Suprapubic skin (tissue), 4 donors: ENCODE measurements around the gene COPS3.

Source experiments
- EP300 ChIP-seq: sonication (generic); formaldehyde crosslinking; IDR thresholded peaks from one replicate; pipeline ENCODE4 v1.6.1; 2017; ENCODE audit warnings: antibody characterized with exemption
- POLR2A ChIP-seq, 2 donors: fragments of 450-650 bp; IDR thresholded peaks; one replicate each; pipeline ENCODE4 v1.6.1; 2017; ENCODE audit warnings: antibody characterized with exemption in 2 of 2, mild to moderate bottlenecking in 2 of 2, moderate library complexity in 2 of 2
- POLR2AphosphoS5 ChIP-seq, 3 donors: sonication (generic); formaldehyde crosslinking; IDR thresholded peaks; one replicate each; pipeline ENCODE4 v1.6.1; 2017; ENCODE audit warnings: antibody characterized with exemption in 3 of 3
- TF ChIP-seq, protein P1 (sequence below), 2 donors: fragments of 200-600 bp in 1 of 2; fragments of 450-650 bp in 1 of 2; sonication (generic) in 1 of 2; IDR thresholded peaks; one replicate each; pipeline ENCODE4 v1.5.1; 2016 to 2019; ENCODE audit warnings: antibody characterized with exemption in 2 of 2, mild to moderate bottlenecking in 1 of 2, moderate library complexity in 1 of 2

GRCh38 chr17:17252149-17252661, 28.8 kb downstream of the COPS3 start:
- TF ChIP-seq, protein P1, sequence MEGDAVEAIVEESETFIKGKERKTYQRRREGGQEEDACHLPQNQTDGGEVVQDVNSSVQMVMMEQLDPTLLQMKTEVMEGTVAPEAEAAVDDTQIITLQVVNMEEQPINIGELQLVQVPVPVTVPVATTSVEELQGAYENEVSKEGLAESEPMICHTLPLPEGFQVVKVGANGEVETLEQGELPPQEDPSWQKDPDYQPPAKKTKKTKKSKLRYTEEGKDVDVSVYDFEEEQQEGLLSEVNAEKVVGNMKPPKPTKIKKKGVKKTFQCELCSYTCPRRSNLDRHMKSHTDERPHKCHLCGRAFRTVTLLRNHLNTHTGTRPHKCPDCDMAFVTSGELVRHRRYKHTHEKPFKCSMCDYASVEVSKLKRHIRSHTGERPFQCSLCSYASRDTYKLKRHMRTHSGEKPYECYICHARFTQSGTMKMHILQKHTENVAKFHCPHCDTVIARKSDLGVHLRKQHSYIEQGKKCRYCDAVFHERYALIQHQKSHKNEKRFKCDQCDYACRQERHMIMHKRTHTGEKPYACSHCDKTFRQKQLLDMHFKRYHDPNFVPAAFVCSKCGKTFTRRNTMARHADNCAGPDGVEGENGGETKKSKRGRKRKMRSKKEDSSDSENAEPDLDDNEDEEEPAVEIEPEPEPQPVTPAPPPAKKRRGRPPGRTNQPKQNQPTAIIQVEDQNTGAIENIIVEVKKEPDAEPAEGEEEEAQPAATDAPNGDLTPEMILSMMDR (IDR thresholded peaks at IDR 0.05): no peak
- TF ChIP-seq POLR2AphosphoS5 (IDR thresholded peaks at IDR 0.05) (no peak), EP300 (no peak), POLR2A (IDR thresholded peaks at IDR 0.05) (no peak)
